ENCODE results near the gene WNT1.

WNT1 gene

GRCh38 chr12:48946943-48947342 is 31.2 kb upstream of the WNT1 start:
- no peaks in the 10 kb centered on the region for H3K36me3 ChIP-seq (ENCODE audit: control insufficient read depth, insufficient read depth, low read length)
- H3K9ac ChIP-seq (ENCODE audit: low read length) = no peak overlapping the region
- H3K4me1 ChIP-seq (ENCODE audit: control insufficient read depth, insufficient read depth, low read length) = no peaks in the 10 kb centered on the region
- no peak overlapping the region for H3K4me3 ChIP-seq (ENCODE audit: low read length)
- no peaks in the 10 kb centered on the region for H3K27me3 ChIP-seq (ENCODE audit: control insufficient read depth, insufficient read depth, low read length)
- no peaks in the 10 kb centered on the region for H3K9me3 ChIP-seq (ENCODE audit: control insufficient read depth, low read length)

GRCh38 chr12:48947727-48948126 is 30.4 kb upstream of the WNT1 start:
- Histone ChIP-seq H3K36me3 (ENCODE audit: control insufficient read depth, insufficient read depth, low read length) (no peaks in the 10 kb centered on the region), H3K4me1 (ENCODE audit: control insufficient read depth, insufficient read depth, low read length) (no peaks in the 10 kb centered on the region), H3K4me3 (ENCODE audit: low read length) (no peak overlapping the region), H3K9me3 (ENCODE audit: control insufficient read depth, low read length) (no peaks in the 10 kb centered on the region), H3K9ac (ENCODE audit: low read length) (no peak overlapping the region), H3K27me3 (ENCODE audit: control insufficient read depth, insufficient read depth, low read length) (no peaks in the 10 kb centered on the region)

- H3K36me3 ChIP-seq (ENCODE audit: control insufficient read depth, insufficient read depth, low read length) = no peaks in the 10 kb centered on the region
- H3K9me3 ChIP-seq (ENCODE audit: control insufficient read depth, low read length) = no peaks in the 10 kb centered on the region
- no peak overlapping the region for H3K9ac ChIP-seq (ENCODE audit: low read length)
- no peaks in the 10 kb centered on the region for H3K27me3 ChIP-seq (ENCODE audit: control insufficient read depth, insufficient read depth, low read length)
- peaks cover 13% of the 10 kb centered on the region for H3K4me1 ChIP-seq (ENCODE audit: control insufficient read depth, insufficient read depth, low read length)
- no peak overlapping the region for H3K4me3 ChIP-seq (ENCODE audit: low read length)
These were observed 25.4 kb upstream of the WNT1 start for GRCh38 chr12:48952691-48953090.

- Histone ChIP-seq H3K4me1 (ENCODE audit: control insufficient read depth, insufficient read depth, low read length) (peaks cover 17% of the 10 kb centered on the region), H3K4me3 (ENCODE audit: low read length) (no peak overlapping the region), H3K9ac (ENCODE audit: low read length) (no peak overlapping the region), H3K27me3 (ENCODE audit: control insufficient read depth, insufficient read depth, low read length) (no peaks in the 10 kb centered on the region), H3K36me3 (ENCODE audit: control insufficient read depth, insufficient read depth, low read length) (no peaks in the 10 kb centered on the region), H3K9me3 (ENCODE audit: control insufficient read depth, low read length) (no peaks in the 10 kb centered on the region)
These were observed 24.1 kb upstream of the WNT1 start for GRCh38 chr12:48954061-48954460.

- Histone ChIP-seq H3K27me3 (ENCODE audit: control insufficient read depth, insufficient read depth, low read length) (no peaks in the 10 kb centered on the region), H3K36me3 (ENCODE audit: control insufficient read depth, insufficient read depth, low read length) (no peaks in the 10 kb centered on the region), H3K4me3 (ENCODE audit: low read length) (no peak overlapping the region), H3K9me3 (ENCODE audit: control insufficient read depth, low read length) (no peaks in the 10 kb centered on the region), H3K9ac (ENCODE audit: low read length) (no peak overlapping the region), H3K4me1 (ENCODE audit: control insufficient read depth, insufficient read depth, low read length) (peaks cover 17% of the 10 kb centered on the region)
These were observed 23.2 kb upstream of the WNT1 start for GRCh38 chr12:48954841-48955501.

GRCh38 chr12:48956279-48957140 is 21.6 kb upstream of the WNT1 start:
- Histone ChIP-seq H3K9ac (ENCODE audit: low read length) (peak overlapping the region; percentile 79), H3K9me3 (ENCODE audit: control insufficient read depth, low read length) (no peaks in the 10 kb centered on the region), H3K4me3 (ENCODE audit: low read length) (peak overlapping the region; percentile 20), H3K36me3 (ENCODE audit: control insufficient read depth, insufficient read depth, low read length) (no peaks in the 10 kb centered on the region), H3K4me1 (ENCODE audit: control insufficient read depth, insufficient read depth, low read length) (peaks cover 17% of the 10 kb centered on the region), H3K27me3 (ENCODE audit: control insufficient read depth, insufficient read depth, low read length) (peaks cover 5% of the 10 kb centered on the region)

GRCh38 chr12:48957141-48958048 is 20.7 kb upstream of the WNT1 start, which contains the start of gene ARF3:
TSS of gene ARF3 (minus strand) at chr12:48957487. CDS start at chr12:48941095, 16,392 bp downstream.
- peak within 1 kb of the TSS; percentile 20 for H3K4me3 ChIP-seq (ENCODE audit: low read length)
- no peaks in the 10 kb centered on the region for H3K9me3 ChIP-seq (ENCODE audit: control insufficient read depth, low read length)
- H3K27me3 ChIP-seq (ENCODE audit: control insufficient read depth, insufficient read depth, low read length) = peaks cover 5% of the 10 kb centered on the region
- peaks cover 17% of the 10 kb centered on the region for H3K4me1 ChIP-seq (ENCODE audit: control insufficient read depth, insufficient read depth, low read length)
- H3K36me3 ChIP-seq (ENCODE audit: control insufficient read depth, insufficient read depth, low read length) = no peaks in the 10 kb centered on the region
- peak within 1 kb of the TSS; percentile 79 for H3K9ac ChIP-seq (ENCODE audit: low read length)

DNA sequence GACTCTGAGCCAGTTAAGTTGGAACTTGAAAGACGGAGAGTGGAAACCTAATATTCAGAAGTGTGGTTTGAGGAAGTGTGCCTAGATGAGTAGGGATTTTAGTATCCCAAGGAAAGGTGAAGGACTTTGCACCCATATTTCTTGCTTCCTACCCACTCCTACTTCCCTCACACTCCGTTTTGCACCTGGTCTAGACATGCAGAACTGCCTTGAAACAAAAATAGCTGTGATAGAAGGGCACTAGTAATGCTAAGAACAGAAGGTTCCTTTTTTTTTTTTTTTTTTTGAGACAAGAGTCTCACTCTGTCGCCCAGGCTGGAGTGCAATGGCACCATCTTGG is 20.1 kb upstream of the WNT1 start:
- Histone ChIP-seq H3K4me1 (ENCODE audit: control insufficient read depth, insufficient read depth, low read length) (peaks cover 17% of the 10 kb centered on the region), H3K4me3 (ENCODE audit: low read length) (peak overlapping the region; percentile 20), H3K9me3 (ENCODE audit: control insufficient read depth, low read length) (no peaks in the 10 kb centered on the region), H3K9ac (ENCODE audit: low read length) (peak overlapping the region; percentile 79), H3K36me3 (ENCODE audit: control insufficient read depth, insufficient read depth, low read length) (no peaks in the 10 kb centered on the region), H3K27me3 (ENCODE audit: control insufficient read depth, insufficient read depth, low read length) (peaks cover 5% of the 10 kb centered on the region)

- H3K9me3 ChIP-seq (ENCODE audit: control insufficient read depth, low read length) = no peaks in the 10 kb centered on the region
- H3K9ac ChIP-seq (ENCODE audit: low read length) = no peak overlapping the region
- H3K36me3 ChIP-seq (ENCODE audit: control insufficient read depth, insufficient read depth, low read length) = no peaks in the 10 kb centered on the region
- H3K27me3 ChIP-seq (ENCODE audit: control insufficient read depth, insufficient read depth, low read length) = peaks cover 5% of the 10 kb centered on the region
- peaks cover 14% of the 10 kb centered on the region for H3K4me1 ChIP-seq (ENCODE audit: control insufficient read depth, insufficient read depth, low read length)
- H3K4me3 ChIP-seq (ENCODE audit: low read length) = no peak overlapping the region
These were observed 17.3 kb upstream of the WNT1 start for GRCh38 chr12:48960834-48961233.

DNA sequence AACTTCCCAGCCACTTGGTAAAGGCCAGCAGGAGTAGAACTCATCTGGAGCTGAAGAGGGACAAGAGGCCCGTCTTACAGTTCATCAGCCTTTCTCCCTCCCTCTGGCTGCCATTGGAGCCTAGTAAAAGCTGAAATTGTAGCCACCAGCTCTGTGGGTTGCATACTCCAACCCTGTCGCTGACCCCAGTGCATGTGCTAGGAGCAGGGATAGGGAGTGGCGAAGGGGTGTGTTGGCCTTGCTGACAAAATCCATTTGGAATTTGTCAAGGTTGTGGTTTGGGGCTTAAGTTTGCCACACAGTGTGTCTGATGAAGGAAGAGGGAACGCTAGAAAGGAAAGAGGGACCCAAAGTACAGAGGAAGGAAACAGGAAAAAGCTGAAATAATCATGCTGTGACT is 16.8 kb upstream of the WNT1 start:
- peaks cover 9% of the 10 kb centered on the region for H3K4me1 ChIP-seq (ENCODE audit: control insufficient read depth, insufficient read depth, low read length)
- H3K4me3 ChIP-seq (ENCODE audit: low read length) = no peak overlapping the region
- no peak overlapping the region for H3K9ac ChIP-seq (ENCODE audit: low read length)
- no peaks in the 10 kb centered on the region for H3K9me3 ChIP-seq (ENCODE audit: control insufficient read depth, low read length)
- H3K36me3 ChIP-seq (ENCODE audit: control insufficient read depth, insufficient read depth, low read length) = no peaks in the 10 kb centered on the region
- peaks cover 5% of the 10 kb centered on the region for H3K27me3 ChIP-seq (ENCODE audit: control insufficient read depth, insufficient read depth, low read length)

DNA sequence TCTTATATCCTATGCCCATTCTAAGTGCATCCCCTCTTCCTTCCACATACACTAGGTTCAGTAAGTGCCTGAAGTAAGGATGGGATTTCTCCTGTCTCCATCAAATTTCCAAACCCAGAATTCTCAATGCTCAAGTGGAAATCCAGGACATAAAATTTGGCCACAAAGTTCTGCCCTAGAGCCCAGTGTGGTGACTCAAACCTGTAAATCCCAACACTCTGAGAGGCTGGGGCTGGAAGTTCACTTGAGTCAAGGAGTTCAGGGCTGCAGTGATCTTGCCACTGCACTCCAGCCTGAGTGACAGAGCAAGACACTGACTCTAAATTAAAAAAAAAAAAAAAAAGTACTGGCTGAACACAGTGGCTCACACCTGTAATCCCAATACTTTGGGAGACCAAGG is 16.3 kb upstream of the WNT1 start:
- Histone ChIP-seq H3K27me3 (ENCODE audit: control insufficient read depth, insufficient read depth, low read length) (peaks cover 5% of the 10 kb centered on the region), H3K4me1 (ENCODE audit: control insufficient read depth, insufficient read depth, low read length) (peaks cover 6% of the 10 kb centered on the region)

More for the DNA sequence above, 16.3 kb upstream of the WNT1 start:
- no peaks in the 10 kb centered on the region for H3K36me3 ChIP-seq (ENCODE audit: control insufficient read depth, insufficient read depth, low read length)
- H3K4me3 ChIP-seq (ENCODE audit: low read length) = no peak overlapping the region
- H3K9ac ChIP-seq (ENCODE audit: low read length) = no peak overlapping the region
- H3K9me3 ChIP-seq (ENCODE audit: control insufficient read depth, low read length) = no peaks in the 10 kb centered on the region

All from mucosa of stomach (tissue), 1 donor.